ENCODE results near the gene SEPHS2. TPM values are rescaled to one million over a fixed set of nuclear protein-coding genes. Genes with fewer than 3 reads are reported as not detected.
A peak's percentile ranks its signal among the peaks of the same experiment; 100 is the strongest.

The SEPHS2 gene
- total RNA-seq, 1 donor from 2014 or later, result 17.4 TPM

DNA sequence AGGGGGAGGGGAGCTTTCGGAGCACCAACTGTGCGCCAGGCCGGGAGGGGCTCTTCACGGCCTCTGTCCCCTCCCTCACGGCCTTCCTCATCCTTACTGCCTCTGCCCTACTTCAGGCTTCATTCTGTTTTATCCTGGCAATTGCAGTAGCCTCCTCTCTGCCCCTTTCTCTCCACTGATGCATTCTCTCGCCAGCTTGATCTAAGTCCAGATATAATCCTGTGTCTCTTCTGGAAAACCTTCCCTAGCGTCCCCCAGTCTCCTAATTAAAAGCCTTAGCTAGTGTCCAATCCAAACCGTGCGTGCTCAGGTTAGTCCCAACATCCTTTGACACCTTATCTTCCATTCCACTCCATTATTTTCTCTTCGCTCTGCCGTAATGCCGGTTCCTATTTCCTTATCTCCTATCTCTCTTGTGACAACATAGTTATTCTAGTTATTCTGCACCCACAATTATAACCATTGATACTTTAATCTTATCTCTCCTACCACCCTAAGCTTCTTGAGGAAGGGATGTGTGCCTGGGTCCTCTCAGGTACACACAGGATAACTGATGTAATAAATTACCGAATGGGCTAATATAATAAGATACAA is 49.6 kb downstream of the SEPHS2 start:
- Histone ChIP-seq H3K27me3 (ENCODE audit: control insufficient read depth, insufficient read depth, low read length) (no peaks in the 10 kb centered on the region), H3K36me3 (ENCODE audit: control insufficient read depth, insufficient read depth, low read length) (peaks cover 3% of the 10 kb centered on the region), H3K4me3 (ENCODE audit: low read depth, low read length) (peak overlapping the region; percentile 60)
- DNase-seq (ENCODE audit: low read depth) (no peak), FAIRE-seq (no peak)
- TF ChIP-seq, protein P1, sequence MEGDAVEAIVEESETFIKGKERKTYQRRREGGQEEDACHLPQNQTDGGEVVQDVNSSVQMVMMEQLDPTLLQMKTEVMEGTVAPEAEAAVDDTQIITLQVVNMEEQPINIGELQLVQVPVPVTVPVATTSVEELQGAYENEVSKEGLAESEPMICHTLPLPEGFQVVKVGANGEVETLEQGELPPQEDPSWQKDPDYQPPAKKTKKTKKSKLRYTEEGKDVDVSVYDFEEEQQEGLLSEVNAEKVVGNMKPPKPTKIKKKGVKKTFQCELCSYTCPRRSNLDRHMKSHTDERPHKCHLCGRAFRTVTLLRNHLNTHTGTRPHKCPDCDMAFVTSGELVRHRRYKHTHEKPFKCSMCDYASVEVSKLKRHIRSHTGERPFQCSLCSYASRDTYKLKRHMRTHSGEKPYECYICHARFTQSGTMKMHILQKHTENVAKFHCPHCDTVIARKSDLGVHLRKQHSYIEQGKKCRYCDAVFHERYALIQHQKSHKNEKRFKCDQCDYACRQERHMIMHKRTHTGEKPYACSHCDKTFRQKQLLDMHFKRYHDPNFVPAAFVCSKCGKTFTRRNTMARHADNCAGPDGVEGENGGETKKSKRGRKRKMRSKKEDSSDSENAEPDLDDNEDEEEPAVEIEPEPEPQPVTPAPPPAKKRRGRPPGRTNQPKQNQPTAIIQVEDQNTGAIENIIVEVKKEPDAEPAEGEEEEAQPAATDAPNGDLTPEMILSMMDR (IDR thresholded peaks at IDR 0.05; ENCODE audit: insufficient read depth, low read length, severe bottlenecking), result no peak

DNA sequence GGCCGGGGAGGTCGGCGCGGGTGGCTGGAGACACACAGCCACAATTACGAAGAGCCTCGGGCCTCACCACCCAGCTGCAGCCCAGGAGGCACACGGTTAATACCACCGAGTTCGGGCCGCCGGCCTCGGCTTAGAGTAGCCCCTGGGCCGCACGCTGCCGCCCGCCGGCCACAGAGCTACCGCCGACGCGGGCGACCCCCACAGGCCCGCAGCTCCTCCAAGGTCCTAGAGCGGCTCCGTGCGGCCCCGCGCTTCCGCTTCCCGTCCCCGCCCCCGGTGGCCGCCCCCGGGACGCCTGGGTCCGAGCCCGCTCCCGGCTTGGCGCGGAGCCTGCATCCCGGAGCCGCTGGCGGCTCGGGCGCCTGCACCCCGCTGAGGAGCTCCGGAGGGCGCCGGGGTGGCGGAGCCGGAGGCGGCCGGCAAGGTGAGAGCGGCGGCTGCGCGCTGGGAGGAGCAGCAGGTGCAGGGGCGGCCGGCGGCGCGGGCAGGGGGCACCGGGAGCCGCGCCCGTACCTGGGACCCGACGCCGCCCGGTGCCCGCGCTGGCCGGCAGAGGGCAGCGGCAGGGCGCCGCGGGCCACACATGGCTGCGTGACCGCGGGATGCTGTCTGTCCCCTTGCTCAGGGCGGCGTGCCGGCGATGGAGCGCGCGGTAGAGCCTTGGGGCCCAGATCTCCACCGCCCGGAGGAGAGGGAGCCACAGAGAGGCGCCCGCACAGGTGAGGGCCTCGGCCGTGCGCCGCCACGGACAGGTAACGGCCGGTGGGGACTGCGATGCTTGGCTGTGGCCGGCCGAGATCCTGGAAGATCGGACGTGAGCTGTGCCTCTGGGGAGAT is 50.3 kb downstream of the SEPHS2 start, which contains the start of gene ZNF48:
Gene ZNF48, plus strand, starts transcription at position 266 of the 837 bp plus-strand sequence. Its CDS starts 375 bp downstream, at position 641.
- Histone ChIP-seq H3K27me3 (ENCODE audit: control insufficient read depth, insufficient read depth, low read length) (no peaks in the 10 kb centered on the region), H3K36me3 (ENCODE audit: control insufficient read depth, insufficient read depth, low read length) (peaks cover 3% of the 10 kb centered on the region), H3K4me3 (ENCODE audit: low read depth, low read length) (peak within 1 kb of the TSS; percentile 60)
- FAIRE-seq (no peak), DNase-seq (ENCODE audit: low read depth) (peak; percentile 22)
- TF ChIP-seq, protein P1 (IDR thresholded peaks at IDR 0.05; ENCODE audit: insufficient read depth, low read length, severe bottlenecking), result peak; percentile 38

DNA sequence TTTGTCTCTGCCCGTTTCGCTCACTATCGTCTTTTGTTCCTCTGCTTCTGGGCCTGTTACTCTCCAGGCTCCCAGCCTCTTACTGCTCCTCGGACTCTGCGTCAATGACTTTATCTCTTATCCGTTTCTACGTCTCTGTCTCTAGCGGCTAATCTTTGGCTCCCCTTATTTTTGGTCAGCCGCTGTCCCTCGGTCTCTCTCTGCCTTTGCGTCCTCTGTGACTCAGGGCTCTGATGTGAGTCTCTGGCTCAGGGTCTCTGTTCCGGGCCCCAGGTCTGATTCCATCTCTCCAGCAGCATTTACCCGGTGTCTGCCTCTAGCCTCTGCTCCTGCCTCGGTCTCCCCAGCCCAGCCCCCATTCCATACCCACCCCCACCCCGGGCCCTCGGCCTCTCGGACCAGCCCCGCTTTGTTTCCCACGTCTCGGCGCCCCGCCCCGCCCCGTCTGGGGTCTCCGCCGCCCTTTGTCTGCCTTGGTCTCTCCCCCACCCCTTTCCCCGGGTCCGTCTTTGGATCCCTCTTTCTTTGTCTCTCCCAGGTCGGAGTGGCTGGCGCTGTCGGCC is 51.0 kb downstream of the SEPHS2 start:
- TF ChIP-seq, protein P1 (IDR thresholded peaks at IDR 0.05; ENCODE audit: insufficient read depth, low read length, severe bottlenecking), result no peak
- Histone ChIP-seq H3K4me3 (ENCODE audit: low read depth, low read length) (peak overlapping the region; percentile 60), H3K27me3 (ENCODE audit: control insufficient read depth, insufficient read depth, low read length) (no peaks in the 10 kb centered on the region), H3K36me3 (ENCODE audit: control insufficient read depth, insufficient read depth, low read length) (peaks cover 3% of the 10 kb centered on the region)
- FAIRE-seq (no peak), DNase-seq (ENCODE audit: low read depth) (no peak)

Other genes with a start within 250 kb of the SEPHS2 start
- gene SULT1A3, start 246.6 kb downstream of the SEPHS2 start, total RNA-seq, result 0.26 and 3.3 TPM in 2 replicates
- gene NPIPB13, start 197.4 kb downstream of the SEPHS2 start, total RNA-seq, result 0.64 and 1.1 TPM in 2 replicates
- gene CD2BP2, start 90.6 kb downstream of the SEPHS2 start, total RNA-seq, result 37.6 and 39.8 TPM in 2 replicates
- gene TBC1D10B, start 75.4 kb downstream of the SEPHS2 start, total RNA-seq, result 13.7 and 15.6 TPM in 2 replicates
- gene MYL11, start 71.1 kb downstream of the SEPHS2 start, total RNA-seq, result not detected in 2 replicates
- gene SEPTIN1, start 63.3 kb downstream of the SEPHS2 start, total RNA-seq, result under 0.01 TPM in 1 of 2 replicates, not detected in the other
- 11.4 and 12.9 TPM in 2 replicates for gene ZNF48, start 50.5 kb downstream of the SEPHS2 start, total RNA-seq
- gene ZNF771, start 38.3 kb downstream of the SEPHS2 start, total RNA-seq, result 5.0 and 10.0 TPM in 2 replicates
- gene DCTPP1, start 15.8 kb downstream of the SEPHS2 start, total RNA-seq, result 11.5 and 30.3 TPM in 2 replicates
- gene ITGAL, start 26.9 kb upstream of the SEPHS2 start, total RNA-seq, result not detected in 2 replicates
- 19.7 and 21.9 TPM in 2 replicates for gene ZNF768, start 80.7 kb upstream of the SEPHS2 start, total RNA-seq
- 4.4 and 6.1 TPM in 2 replicates for gene ZNF747, start 89.0 kb upstream of the SEPHS2 start, total RNA-seq
- 2.4 and 2.6 TPM in 2 replicates for gene ZNF764, start 112.5 kb upstream of the SEPHS2 start, total RNA-seq
- 4.5 and 12.7 TPM in 2 replicates for gene ZNF688, start 125.8 kb upstream of the SEPHS2 start, total RNA-seq
- 4.4 and 5.3 TPM in 2 replicates for gene ZNF785, start 139.8 kb upstream of the SEPHS2 start, total RNA-seq
- gene ZNF689, start 164.5 kb upstream of the SEPHS2 start, total RNA-seq, result 2.2 and 2.6 TPM in 2 replicates
- gene PRR14, start 205.1 kb upstream of the SEPHS2 start, total RNA-seq, result 2.6 and 7.8 TPM in 2 replicates
- gene FBRS, start 212.6 kb upstream of the SEPHS2 start, total RNA-seq, result 7.9 and 13.8 TPM in 2 replicates

All from bronchial epithelial cell (primary cell).